ENCODE data around the gene AFF4.

- TF ChIP-seq ZNF274 (IDR thresholded peaks at IDR 0.05; ENCODE audit: low read depth, low read length) (no peak), SUZ12 (IDR thresholded peaks at IDR 0.05; ENCODE audit: extremely low read depth, insufficient read depth, insufficient read length) (no peak), YY1 (IDR thresholded peaks at IDR 0.05; ENCODE audit: insufficient read depth, insufficient read length) (no peak)
These were observed 77.2 kb downstream of the AFF4 start for GRCh38 chr5:132886064-132886823.

Data from NT2/D1 (cell line).